ENCODE measurements around the gene DGKB.
"Not testable (repeated sequence)": the region's sequence is repeated elsewhere in the genome, so short reads cannot be mapped to it uniquely, and the experiment has no call there.

DNA sequence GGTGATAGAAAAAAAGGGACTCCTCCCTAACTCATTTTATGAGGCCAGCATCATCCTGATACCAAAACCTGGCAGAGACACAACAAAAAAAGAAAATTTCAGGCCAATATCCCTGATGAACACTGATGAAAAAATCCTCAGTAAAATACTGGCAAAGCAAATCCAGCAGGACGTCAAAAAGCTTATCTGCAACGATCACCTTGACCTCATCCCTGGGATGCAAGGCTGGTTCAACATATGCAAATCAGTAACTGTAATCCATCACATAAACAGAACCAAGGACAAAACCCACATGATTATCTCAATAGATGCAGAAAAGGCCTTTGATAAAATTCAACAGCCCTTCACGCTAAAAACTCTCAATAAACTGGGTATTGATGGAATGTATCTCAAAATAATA is 440.8 kb downstream of the DGKB start:
- not testable (repeated sequence) for TF ChIP-seq CSDC2 (CRISPR knock-in tag; IDR thresholded peaks at IDR 0.05); TOX (CRISPR knock-in tag; IDR thresholded peaks at IDR 0.05; ENCODE audit: borderline replicate concordance)
- TF ChIP-seq, protein P1, sequence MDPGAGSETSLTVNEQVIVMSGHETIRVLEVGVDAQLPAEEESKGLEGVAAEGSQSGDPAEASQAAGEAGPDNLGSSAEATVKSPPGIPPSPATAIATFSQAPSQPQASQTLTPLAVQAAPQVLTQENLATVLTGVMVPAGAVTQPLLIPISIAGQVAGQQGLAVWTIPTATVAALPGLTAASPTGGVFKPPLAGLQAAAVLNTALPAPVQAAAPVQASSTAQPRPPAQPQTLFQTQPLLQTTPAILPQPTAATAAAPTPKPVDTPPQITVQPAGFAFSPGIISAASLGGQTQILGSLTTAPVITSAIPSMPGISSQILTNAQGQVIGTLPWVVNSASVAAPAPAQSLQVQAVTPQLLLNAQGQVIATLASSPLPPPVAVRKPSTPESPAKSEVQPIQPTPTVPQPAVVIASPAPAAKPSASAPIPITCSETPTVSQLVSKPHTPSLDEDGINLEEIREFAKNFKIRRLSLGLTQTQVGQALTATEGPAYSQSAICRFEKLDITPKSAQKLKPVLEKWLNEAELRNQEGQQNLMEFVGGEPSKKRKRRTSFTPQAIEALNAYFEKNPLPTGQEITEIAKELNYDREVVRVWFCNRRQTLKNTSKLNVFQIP (CRISPR knock-in tag; IDR thresholded peaks at IDR 0.05; ENCODE audit: borderline replicate concordance, low read depth): not testable (repeated sequence)

Measured in SK-N-SH treated with all-trans-retinoic acid at 6 μM for 48 hours (cell line).